HCT116 (cell line): ENCODE results near the gene SRGAP3.

Source experiments
- CTCF ChIP-seq, 3 experiments: fragments of 200-600 bp in 1 of 3; sonication (generic) in 1 of 3; IDR thresholded peaks in 2 of 3; conservative IDR thresholded peaks in 1 of 3; 2 replicates each; pipeline ENCODE4 v1.5.1; 2012 to 2017; ENCODE audit warnings: low read depth in 2 of 3, low read length in 2 of 3, antibody characterized with exemption in 1 of 3, borderline replicate concordance in 1 of 3, control low read depth in 1 of 3, mild to moderate bottlenecking in 1 of 3, mixed read lengths in 1 of 3, mixed run types in 1 of 3, moderate library complexity in 1 of 3; ENCODE audit not compliant: insufficient read depth in 1 of 3
- EZH2 ChIP-seq: fragments of 200-600 bp; sonication (generic); IDR thresholded peaks from 2 replicates; pipeline ENCODE4 v1.6.1; 2017; ENCODE audit warnings: antibody characterized with exemption, mixed run types
- EZH2phosphoT487 ChIP-seq: fragments of 200-600 bp; IDR thresholded peaks from 2 replicates; pipeline ENCODE4 v1.6.1; 2018; ENCODE audit warnings: antibody characterized with exemption, borderline replicate concordance
- POLR2A ChIP-seq: IDR thresholded peaks from 2 replicates; pipeline ENCODE4 v1.7.0; 2011; ENCODE audit warnings: borderline replicate concordance; ENCODE audit not compliant: insufficient read depth, insufficient read length; ENCODE audit errors: extremely low read depth
- TF ChIP-seq, protein P1 (sequence below): IDR thresholded peaks from 2 replicates; pipeline ENCODE4 v1.6.1; 2012; ENCODE audit warnings: low read depth

DNA sequence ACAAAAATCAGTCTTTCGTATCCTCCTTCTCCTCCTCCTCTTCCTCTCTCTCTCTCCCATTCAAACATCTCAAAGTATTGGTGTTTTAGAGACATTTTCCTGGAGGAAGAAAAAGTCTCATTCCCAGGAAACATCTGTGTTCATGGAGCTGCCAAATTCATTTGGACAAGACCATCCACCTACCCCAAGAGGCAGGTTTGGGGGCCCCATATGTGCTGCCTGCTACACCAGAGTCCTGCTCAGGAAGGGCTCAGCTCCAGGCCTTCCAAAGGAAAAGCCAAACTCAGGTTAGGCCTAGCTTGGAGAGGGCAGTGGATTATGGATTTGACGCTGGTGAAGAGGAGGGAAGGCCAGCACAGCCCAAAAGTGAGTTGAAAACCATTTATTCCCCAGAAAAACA, 131.2 kb downstream of the SRGAP3 start:
- no peak for TF ChIP-seq EZH2phosphoT487
- TF ChIP-seq CTCF (IDR thresholded peaks at IDR 0.05 in 2 of 3, conservative IDR thresholded peaks at IDR 0.05 in 1 of 3; ENCODE audit: borderline replicate concordance in 1 of 3, insufficient read depth in 1 of 3, low read depth in 2 of 3, low read length in 2 of 3), result no peak
- TF ChIP-seq POLR2A, result no peak
- TF ChIP-seq, protein P1, sequence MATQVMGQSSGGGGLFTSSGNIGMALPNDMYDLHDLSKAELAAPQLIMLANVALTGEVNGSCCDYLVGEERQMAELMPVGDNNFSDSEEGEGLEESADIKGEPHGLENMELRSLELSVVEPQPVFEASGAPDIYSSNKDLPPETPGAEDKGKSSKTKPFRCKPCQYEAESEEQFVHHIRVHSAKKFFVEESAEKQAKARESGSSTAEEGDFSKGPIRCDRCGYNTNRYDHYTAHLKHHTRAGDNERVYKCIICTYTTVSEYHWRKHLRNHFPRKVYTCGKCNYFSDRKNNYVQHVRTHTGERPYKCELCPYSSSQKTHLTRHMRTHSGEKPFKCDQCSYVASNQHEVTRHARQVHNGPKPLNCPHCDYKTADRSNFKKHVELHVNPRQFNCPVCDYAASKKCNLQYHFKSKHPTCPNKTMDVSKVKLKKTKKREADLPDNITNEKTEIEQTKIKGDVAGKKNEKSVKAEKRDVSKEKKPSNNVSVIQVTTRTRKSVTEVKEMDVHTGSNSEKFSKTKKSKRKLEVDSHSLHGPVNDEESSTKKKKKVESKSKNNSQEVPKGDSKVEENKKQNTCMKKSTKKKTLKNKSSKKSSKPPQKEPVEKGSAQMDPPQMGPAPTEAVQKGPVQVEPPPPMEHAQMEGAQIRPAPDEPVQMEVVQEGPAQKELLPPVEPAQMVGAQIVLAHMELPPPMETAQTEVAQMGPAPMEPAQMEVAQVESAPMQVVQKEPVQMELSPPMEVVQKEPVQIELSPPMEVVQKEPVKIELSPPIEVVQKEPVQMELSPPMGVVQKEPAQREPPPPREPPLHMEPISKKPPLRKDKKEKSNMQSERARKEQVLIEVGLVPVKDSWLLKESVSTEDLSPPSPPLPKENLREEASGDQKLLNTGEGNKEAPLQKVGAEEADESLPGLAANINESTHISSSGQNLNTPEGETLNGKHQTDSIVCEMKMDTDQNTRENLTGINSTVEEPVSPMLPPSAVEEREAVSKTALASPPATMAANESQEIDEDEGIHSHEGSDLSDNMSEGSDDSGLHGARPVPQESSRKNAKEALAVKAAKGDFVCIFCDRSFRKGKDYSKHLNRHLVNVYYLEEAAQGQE, result no peak
- TF ChIP-seq EZH2, result no peak
